NCI-H128 (cell line): Measurements from ENCODE around the gene TMEM235.
"Not testable (repeated sequence)": the region's sequence is repeated elsewhere in the genome, so short reads cannot be mapped to it uniquely, and the experiment has no call there.

Source experiments
- DNase-seq: peaks from one replicate; lab custom pipeline; 2025; ENCODE audit not compliant: unreplicated experiment; lab: John Stamatoyannopoulos, UW

TMEM235 gene

DNA sequence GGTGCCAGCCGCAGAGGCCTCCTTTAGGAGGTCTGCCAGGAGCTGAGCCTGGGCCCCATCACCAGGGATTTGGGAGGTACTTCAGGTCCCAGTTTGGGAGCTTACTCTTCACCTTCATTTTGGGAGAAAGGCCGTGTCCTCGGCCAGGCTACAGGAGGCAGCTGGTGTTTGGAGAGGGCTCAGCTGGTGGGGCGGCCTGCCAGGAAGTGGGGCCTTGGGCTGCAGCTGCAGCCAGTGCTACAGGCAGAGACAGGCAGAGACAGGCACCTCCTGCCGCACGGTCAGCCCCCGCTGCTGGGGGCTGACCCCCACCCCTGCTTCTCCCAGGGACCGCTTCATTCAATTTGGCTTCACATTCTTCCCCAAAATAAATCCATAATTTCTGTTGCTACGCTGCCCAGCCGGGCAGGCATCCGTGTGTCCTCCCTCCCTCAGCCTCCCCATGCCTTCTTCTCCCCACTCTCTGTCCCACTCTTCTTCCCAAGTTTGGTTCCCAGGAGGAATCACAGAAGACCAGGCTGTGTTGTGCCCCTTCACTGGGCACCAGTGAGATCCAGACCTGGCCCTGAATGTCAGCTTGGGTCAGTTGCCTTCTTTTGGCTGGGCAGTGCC is 6.1 kb downstream of the TMEM235 start:
- no peak for DNase-seq

DNA sequence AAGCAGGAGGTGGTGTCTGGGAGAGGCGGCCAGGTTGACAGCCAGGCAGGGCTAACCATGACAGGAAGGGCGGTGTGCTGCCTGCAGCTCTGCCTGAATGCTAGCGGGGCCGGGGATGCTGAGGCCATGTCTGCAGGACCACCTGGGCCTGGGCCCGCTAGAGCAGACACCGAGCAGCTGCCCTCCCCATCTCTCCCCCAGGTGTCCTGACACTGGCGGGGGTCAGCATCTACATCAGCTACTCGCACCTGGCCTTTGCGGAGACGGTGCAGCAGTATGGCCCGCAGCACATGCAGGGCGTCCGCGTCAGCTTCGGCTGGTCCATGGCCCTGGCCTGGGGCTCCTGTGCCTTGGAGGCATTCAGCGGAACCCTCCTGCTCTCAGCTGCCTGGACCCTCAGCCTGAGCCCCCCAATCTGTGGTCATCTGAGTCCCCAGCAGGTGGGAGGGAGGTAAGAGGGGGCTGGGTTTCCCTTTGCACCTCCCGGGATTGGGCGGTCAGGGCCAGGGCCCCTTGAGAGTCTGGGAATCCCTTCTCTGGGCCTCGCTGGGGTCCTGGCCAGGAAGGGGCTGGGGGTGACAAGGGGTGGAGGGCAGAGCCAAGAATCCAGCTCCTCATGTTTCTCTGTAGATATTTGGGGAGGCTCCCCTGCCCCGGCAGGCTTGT is 7.5 kb downstream of the TMEM235 start:
- no peak for DNase-seq

DNA sequence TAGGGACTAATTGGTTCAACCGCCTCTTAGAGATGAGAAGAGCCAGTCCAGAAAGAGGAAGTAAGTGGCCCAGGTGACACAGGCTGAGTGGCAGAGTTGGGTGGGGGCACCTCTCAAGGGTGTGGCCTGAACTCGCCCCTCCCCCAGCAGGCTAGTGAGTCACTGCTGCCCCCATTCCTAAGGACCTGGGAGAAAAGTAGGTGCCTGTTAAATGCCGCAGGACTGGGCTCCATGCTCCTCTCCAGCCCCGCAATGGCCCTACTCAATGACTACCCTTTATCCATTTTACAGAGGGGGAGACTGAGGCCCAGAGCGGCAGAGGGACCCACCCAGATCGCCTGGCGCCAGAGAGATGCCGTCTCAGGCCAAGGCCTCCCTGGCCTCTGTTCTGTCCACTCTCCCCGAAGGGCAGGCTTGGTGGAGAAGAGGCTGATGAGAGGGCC is 8.1 kb downstream of the TMEM235 start:
- DNase-seq: no peak

DNA sequence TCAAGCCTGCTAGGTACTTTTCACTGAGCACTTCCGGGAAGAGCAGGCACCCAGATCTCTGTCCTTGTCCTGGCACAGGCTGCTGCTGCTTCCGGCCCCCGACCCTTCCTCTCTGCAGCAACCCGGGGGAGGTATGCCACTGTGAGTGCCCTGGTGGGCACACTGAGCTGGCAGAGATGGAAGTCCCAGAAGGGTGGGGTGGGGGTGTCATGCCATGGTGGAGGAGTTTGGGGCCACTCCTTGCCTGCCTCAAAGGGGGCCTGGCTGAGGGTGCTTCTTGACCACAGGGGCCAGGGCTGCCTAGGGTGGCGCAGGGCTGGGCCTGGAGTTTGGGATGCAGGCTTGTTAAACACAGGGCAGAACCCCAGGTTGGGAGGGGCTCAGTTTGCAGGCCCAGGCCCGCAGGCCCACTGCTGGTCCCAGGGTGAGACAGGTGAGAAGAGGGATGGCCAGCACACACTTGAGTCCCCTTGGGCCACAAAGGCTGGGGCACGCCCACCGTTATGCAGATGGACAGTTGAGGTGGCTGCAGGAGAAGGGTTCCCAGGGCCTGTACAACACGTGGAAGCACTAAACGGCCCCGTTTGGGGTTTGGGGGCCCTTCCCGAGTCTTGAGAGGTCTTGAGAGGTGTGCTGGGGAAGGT is 8.7 kb downstream of the TMEM235 start:
- DNase-seq: no peak

DNA sequence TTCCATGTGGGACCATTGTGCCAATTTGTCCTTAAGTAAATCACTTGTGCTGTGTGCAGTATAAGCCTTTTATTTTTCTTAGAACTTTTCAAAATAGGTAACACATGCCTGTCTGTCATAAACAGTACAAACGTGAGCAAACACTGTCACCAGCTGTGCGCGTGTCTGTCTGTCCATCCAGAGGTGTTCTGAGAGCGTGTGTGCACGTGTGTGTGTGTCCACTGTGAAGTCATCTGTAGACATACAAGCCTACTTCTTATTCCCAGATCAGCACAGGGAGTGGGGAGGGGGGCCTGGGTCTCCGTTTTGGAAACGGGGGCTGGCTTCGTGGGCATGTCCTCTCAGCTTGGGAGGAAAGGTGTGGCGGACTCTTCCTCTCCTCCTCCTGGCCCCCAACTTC is 9.4 kb downstream of the TMEM235 start:
- DNase-seq: no peak

DNA sequence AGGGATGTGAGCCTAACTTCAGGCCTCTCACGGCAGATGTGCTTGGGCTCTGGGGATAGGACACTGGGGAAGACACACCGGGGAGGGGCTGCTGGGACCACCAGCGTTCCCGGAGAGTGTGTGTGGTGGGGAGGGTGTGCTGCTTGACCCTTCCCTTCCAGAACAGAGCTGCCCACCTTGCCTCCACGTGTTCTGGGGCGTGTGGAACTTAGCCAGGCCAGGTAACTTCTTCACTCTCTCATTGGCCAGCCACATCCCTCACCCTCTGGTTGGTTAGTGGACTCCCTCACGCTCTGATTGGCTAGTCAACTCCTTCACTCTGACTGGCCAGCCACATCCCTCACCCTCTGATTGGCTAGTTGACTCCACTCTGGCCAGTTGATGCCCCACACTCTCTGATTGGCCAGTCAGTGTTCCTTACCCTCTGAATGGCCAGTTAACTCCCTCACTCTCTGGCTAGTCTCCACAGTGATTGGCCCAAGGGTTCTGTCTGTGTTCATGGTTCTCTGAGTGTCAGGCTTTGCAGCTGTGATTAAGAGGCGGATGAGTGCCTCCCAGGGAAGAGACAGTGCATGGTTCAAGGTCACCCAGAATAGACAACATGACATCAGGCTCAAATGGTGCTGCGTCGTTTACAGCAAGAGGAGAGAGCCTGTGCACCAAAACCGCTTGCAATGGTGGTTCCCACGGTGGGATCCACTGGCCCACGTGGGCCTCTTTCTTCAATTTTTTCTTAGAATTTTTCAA is 10.0 kb downstream of the TMEM235 start:
- DNase-seq: no peak

DNA sequence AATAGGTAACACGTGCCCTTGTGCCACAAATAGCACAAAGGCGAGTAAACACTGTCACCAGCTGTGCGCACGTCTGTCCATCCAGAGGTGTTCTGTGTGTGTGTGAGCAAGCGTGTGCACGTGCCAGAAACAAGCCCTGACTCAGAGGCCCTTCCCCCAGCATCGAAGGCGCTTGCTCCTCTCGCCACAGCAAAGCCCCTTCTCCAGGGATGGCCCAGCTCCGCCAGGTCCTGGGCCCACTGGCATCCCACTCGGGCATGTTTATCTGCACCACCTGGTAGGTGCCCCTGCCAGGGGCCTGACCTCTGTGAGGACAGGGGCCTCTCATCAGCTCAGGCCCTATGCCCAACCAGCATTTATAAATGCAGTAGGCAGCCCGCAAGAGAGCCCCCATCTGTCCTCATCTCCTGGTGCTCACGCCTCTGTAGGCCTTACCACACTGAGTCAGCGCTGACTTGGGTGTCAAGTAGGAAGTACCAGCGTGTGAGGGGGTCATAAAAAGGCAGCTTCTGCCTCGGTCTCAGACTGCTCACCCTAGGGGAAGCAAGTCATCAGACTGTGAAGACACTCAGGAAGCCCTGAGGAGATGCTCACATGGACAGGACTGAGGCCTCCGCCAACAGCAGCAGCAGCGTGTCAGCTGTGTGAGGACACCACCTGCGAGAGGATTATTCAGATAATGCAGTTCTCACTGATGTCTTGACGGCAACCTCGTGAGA is 10.8 kb downstream of the TMEM235 start:
- DNase-seq: no peak

DNA sequence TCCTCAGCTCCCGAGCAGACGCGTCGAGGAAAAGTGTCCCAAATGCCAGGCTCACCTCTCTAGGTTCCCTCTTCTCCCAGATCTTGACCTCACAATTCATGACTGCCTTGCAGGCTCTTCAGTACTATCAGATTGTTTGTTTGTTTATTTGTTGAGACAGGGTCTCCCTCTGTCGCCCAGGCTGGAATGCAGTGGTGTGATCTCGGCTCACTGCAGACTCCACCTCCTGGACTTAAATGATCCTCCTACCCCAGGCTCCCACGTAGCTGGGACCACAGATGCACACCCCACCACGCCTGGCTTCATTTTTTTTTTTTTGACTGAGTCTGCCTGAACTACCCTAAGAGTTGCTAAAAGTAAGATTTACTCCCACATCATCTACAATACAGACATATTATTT is 15.9 kb downstream of the TMEM235 start:
- DNase-seq: no peak

DNA sequence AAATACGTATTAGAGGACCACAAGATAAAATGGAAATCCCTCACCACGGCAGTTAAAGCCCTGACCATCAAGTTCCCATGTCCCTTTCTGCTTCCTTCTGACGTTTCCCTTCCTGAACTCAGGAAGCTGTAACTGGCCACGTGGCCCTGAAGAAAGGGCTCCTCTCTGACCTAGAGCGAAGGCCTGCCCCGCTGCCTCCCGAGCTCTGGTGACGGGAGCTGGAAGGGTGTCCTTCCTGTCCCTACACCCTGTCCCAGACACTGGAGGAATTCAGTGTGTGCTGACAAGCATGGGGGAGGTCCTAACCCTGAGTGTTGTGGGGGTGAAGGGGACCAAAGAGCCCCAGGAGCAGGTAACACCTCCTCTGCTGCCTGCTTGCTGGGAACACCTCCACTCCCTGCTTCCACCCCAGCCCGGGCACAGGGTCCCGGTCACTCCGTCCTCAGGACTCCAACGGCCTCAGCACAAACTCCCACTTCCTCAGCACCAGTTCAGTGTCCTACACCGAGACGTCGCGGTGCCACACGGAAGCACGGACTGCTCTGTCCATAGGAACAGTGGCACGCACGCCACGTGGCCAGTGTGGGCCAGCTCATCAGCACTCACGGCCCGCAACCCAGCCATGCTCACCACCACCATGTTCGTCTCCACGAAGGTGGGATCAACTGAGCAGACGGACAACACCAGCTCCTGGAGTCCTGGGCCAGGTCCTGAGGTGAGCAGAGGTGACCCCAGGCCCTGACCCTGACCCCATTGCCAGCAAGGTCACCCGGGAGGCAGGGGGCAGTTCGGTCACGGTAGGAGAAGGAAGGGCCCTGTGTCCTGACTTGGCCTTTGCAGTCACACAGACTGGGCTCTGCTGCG is 16.9 kb downstream of the TMEM235 start:
- no peak for DNase-seq

DNA sequence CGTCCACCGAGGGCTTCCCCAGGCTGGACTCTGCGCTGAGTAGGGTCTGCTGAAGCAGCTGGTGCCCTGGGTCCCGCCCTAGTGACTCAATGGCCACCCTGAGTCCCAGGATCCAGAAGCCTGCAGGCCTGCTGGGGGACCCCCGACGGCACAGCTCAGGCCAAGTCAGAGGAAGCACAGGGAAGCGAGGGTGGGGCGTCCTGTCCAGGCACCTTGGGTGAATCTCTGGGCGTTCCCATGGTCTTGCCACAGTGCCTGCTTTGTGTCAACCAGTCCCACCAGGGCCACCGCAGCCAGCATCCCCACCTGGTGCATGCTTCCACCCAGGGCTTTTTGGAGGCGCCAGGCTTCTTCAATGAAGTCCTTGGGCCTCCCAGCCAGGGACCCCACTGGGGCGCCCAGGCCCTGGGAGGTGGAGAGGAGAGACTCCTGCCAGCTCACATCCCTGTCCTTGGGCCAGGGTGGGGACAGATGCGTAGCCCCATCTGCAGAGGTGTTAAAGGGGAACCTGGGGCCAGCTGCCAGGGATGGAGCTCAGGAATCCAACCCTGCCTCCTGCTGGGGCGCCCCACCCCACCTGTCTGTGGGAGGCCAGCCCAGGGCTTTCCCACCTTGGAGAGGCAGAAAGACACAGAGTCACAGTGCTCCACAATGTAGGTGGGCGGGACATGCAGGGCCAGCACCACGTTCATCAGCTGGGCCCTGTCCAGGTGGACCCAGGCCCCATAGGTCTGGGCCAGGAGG is 17.8 kb downstream of the TMEM235 start:
- no peak for DNase-seq

DNA sequence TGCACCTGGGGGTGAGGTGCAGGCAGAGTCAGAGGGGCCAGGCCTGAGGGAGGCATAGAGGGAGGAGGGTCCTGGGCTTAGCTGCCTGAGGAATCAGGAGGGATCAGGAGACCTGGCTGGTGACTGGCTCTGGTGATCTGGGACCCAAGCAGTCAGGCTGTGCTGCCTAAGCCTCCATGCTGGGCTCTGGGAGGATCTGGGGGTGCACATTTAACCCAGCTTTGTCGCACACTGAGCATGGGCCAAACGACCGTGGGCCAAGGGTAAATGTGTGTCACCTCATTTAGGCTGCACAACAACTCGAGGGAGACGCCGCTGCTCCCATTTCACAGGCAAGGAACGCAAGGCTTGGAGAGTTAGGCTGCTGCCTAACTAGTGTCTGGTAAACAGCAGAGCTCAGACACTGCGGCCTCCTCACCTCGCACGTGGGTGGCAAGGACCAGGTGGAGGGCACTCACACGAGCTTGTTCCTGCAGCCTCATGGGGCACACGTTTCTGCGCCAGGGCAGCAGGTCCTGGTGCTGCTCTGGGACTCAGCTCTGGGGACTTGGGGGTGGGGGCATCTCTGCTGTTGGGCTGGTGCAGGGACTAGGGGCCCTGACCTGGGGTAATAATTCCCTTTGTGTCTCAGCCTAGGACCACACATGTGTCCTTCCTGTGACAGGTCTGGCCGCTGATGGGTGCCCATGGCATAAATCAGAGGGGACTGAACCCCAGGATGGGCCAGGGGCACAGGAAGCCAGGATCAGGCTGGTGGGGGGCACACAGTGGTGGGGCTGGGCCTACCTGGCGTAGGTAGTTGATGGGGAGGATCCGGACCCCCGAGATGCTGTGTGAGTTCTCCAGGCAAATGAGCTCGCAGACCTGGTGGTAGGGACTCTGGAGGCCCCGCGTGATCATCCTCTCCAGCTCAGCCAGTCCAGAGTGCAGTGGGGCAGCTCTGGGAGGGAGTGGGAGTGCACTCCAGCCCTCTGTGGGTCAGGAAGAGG is 18.7 kb downstream of the TMEM235 start:
- DNase-seq: no peak

DNA sequence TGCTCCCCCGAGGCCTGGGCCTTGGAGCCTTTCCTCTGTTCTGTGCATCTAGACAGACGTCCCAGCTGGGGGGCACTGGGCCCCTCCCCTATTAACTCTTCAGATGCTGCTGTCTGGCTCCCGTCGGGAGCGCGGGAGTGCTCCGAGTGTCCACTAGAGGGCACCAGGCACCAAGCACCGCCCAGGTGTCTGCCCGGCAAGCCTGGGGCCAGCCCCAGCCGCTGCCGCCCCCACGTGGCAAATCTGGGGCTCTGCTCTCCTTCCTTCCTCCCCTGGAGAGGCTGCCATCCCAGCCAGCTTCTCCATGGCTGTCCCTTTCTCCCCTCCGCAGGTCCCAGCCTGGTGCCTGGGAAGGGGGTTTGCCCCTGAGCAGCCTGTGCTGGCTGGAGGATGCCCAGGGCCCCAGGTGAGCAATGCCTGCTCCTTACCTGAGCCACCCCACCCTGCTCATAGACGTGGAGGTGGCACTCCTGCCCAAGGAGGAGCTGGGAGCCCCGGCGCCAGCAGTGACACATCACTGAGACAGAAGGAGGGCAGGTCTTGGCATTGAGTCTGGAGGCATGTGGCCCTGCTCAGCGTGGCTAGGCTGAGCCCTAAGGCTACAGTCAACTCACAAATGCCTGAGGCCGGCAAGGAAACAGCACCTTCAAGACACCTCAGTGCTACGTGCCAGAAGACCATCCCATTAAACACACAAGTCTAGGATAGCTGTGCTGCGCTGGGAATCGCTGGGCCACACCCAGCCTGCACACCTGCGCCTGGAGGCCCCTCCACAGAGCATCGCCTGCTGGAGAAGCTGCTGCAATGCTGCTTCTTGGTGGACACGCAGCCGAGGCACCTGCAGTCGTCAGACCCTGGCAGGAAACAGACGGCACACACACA is 19.7 kb downstream of the TMEM235 start:
- peak; percentile 52 for DNase-seq

DNA sequence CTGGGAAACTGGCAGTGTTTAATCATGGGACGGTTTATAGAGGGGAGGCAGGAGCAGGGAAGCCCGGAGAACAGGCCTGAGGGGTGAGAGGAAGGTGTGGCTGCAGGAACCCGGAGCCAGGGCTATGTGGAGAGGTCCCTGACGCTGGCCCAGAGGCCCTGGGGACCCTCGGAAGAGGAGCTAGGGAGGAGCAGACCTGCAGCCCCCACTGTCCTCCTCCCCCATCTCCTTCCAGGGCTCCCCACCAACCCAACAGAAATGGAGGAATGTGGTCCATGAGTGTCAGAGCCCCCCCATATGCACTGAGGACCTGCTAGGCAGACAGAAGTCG is 20.3 kb downstream of the TMEM235 start:
- DNase-seq: no peak

DNA sequence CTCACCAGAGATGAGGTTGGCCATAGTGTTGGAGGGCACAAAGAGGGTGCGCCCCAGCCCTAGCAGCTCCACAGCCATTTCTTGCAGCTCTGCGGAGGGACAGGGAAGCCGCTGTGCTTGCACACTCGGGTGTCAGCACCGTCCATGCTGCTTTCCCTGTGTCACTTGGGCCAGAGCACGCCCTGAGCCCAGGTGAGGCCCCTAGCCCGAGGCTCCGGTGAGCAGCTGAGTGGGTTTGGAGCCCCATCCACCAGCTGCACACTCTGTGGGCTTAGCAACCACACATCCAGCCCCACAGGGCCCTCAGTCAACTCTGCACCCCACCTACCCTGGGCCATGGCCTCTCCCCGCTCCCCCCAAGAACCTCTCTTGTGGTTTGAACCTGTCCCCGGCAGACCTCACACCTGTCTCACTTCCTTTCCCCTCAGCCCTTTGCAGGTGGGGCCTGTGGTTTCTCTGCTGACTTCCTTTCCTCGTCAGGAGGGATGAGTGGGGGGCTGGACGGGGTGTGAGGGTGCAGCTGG is 20.7 kb downstream of the TMEM235 start:
- DNase-seq: no peak

DNA sequence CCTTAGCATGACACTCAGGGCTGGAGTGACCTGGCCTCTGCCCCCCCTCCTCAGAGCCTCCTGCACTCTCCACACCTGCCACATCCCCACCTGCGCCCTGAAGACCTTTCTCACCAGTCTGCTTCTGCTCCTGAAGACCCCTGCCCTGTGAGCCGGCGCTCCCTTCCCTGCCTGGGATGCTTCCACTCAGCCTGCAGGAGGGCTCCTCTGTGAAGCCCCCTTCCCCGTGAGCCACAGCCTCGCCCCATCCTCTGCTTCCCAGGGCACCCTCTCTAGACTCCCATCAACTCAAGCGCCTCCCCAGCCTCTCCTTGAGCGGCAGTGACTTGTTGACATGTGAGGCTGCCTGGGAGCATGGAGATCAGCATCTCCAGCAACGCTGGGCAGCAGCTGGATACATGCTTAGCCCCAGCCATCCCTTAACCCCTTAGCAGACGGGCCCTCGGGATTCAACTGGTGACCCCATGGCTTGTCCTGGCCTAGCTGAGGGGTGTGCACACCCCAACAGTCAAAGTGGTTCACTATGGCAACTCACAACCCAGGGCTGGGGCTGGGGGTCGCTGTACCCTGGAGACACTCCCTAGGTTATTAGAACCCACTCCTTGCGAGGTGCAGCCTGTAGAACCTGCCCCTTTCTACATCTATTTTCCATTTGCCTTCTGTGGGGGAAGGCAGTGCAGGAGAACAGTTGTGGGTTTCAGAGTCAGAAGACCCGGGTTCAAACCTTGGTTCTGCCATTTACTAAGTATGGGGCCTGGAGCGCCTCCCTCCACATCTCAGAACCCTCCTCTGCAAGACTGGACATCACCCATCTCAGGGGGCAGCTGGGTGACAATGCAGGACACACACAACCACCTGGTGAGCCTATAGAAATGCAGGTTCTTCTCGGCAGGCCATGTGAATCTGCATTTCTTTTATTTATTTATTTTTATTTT is 21.5 kb downstream of the TMEM235 start:
- DNase-seq: no peak

DNA sequence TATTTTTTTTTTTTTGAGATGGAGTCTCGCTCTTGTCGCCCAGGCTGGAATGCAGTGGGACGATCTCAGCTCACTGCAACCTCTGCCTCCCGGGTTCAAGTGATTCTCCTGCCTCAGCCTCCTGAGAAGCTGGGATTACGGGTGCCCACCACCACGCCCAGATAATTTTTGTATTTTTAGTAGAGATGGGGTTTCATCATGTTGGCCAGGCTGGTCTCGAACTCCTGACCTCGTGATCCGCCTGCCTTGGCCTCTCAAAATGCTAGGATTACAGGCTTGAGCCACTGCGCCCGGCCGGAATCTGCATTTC is 22.2 kb downstream of the TMEM235 start:
- DNase-seq: not testable (repeated sequence)
